Astrocyte (in vitro differentiated cells and primary cell): ENCODE data around the gene GNS. TPM values are rescaled to one million over a fixed set of nuclear protein-coding genes. Genes with fewer than 3 reads are reported as not detected.
A peak's percentile ranks its signal among the peaks of the same experiment; 100 is the strongest.

Source experiments
- DNase-seq: peaks from one replicate; pipeline ENCODE4 v3.0.0-alpha.2; 2010; ENCODE audit warnings: low read depth
- FAIRE-seq: peaks from 2 replicates; lab custom pipeline; 2011; peaks lifted over from hg19 to GRCh38; lab: Jason Lieb, UNC
- H2AFZ ChIP-seq: 2 replicates; pipeline ENCODE4 v1.6.0; 2012; ENCODE audit warnings: low read depth, low read length, inconsistent platforms
- H3K27ac ChIP-seq: 2 replicates; pipeline ENCODE4 v1.5.1; 2011; ENCODE audit warnings: low read depth, low read length, inconsistent platforms
- H3K27me3 ChIP-seq: 2 replicates; pipeline ENCODE4 v1.6.0; 2011; ENCODE audit warnings: low read length, inconsistent platforms; ENCODE audit not compliant: insufficient read depth
- H3K36me3 ChIP-seq: 2 replicates; pipeline ENCODE4 v1.5.1; 2011; ENCODE audit warnings: low read length, inconsistent platforms; ENCODE audit not compliant: insufficient read depth
- H3K4me1 ChIP-seq: 2 replicates; pipeline ENCODE4 v1.5.1; 2011; ENCODE audit warnings: low read length, inconsistent platforms; ENCODE audit not compliant: insufficient read depth
- H3K4me2 ChIP-seq: 2 replicates; pipeline ENCODE4 v1.6.0; 2012; ENCODE audit warnings: low read length, inconsistent platforms
- H3K4me3 ChIP-seq: 2 replicates; pipeline ENCODE4 v1.5.1; 2011; ENCODE audit warnings: low read depth, mild to moderate bottlenecking, low read length, inconsistent platforms; ENCODE audit not compliant: insufficient read depth
- H3K79me2 ChIP-seq: 2 replicates; pipeline ENCODE4 v1.6.0; 2012; ENCODE audit warnings: mild to moderate bottlenecking, low read length, inconsistent platforms; ENCODE audit not compliant: insufficient read depth
- H3K9ac ChIP-seq: 2 replicates; pipeline ENCODE4 v1.6.0; 2012; ENCODE audit warnings: mild to moderate bottlenecking, low read length, inconsistent platforms
- H3K9me3 ChIP-seq: 2 replicates; pipeline ENCODE4 v1.5.1; 2012; ENCODE audit warnings: low read depth, mild to moderate bottlenecking, low read length, inconsistent platforms; ENCODE audit not compliant: insufficient read depth
- H4K20me1 ChIP-seq: 2 replicates; pipeline ENCODE4 v1.6.0; 2012; ENCODE audit warnings: low read length, inconsistent platforms; ENCODE audit not compliant: insufficient read depth
- H3K27ac Mint-ChIP-seq: one replicate; pipeline ENCODE4 v1.8.0; 2021; ENCODE audit warnings: mild to moderate bottlenecking, mixed read lengths; ENCODE audit not compliant: unreplicated experiment
- H3K27me3 Mint-ChIP-seq: one replicate; pipeline ENCODE4 v1.8.0; 2021; ENCODE audit warnings: low read depth, mixed read lengths; ENCODE audit not compliant: unreplicated experiment
- H3K36me3 Mint-ChIP-seq: one replicate; pipeline ENCODE4 v1.8.0; 2021; ENCODE audit warnings: low read depth, mixed read lengths; ENCODE audit not compliant: unreplicated experiment
- H3K4me1 Mint-ChIP-seq: one replicate; pipeline ENCODE4 v1.8.0; 2021; ENCODE audit warnings: low read depth, mixed read lengths; ENCODE audit not compliant: unreplicated experiment
- H3K4me3 Mint-ChIP-seq: one replicate; pipeline ENCODE4 v1.8.0; 2021; ENCODE audit warnings: mild to moderate bottlenecking, moderate library complexity, mixed read lengths; ENCODE audit not compliant: unreplicated experiment
- H3K9me3 Mint-ChIP-seq: one replicate; pipeline ENCODE4 v1.8.0; 2021; ENCODE audit warnings: mild to moderate bottlenecking, mixed read lengths; ENCODE audit not compliant: unreplicated experiment
- CTCF ChIP-seq: IDR thresholded peaks from 2 replicates; pipeline ENCODE4 v1.5.1; 2011; ENCODE audit warnings: low read depth, mild to moderate bottlenecking, inconsistent platforms, low read length, moderate library complexity; ENCODE audit not compliant: insufficient read depth
- EZH2 ChIP-seq: IDR thresholded peaks from 2 replicates; pipeline ENCODE4 v1.6.1; 2012; ENCODE audit warnings: mild to moderate bottlenecking, low read length, inconsistent platforms; ENCODE audit not compliant: insufficient read depth
- total RNA-seq: library from RNA; stranded (reverse); gene quantifications from 2 replicates; pipeline ENCODE4 v1.2.1, GENCODE V29; 2021

The GNS gene
- total RNA-seq, 1 donor from 2014 or later, result 109 TPM

DNA sequence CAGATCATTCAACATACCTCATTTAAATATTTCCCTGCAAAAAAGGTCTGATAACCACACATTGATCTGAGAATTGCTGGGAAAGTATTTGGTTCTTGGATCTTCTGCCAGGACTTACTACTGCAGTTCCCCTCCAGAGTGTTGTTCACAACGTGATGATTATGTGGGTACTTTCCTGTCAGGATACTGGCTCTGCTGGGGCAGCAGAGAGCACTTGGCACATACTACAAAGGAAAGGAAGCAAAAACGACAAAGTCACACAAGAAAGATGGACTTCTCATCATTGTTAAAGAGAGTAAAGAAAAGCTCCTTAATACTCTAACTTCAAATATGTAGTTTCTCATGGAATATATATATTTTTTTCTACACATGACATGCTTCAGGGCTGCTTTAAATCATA is 11.5 kb downstream of the GNS start:
- Mint-ChIP-seq H3K4me1 (peaks cover 26% of the 10 kb centered on the region), H3K36me3 (peaks cover 12% of the 10 kb centered on the region), H3K27me3 (no peaks in the 10 kb centered on the region), H3K4me3 (no peak overlapping the region), H3K27ac (no peak overlapping the region), H3K9me3 (no peaks in the 10 kb centered on the region)
- no peak for DNase-seq
- no peaks in the 10 kb centered on the region for H4K20me1 ChIP-seq
- H3K9me3 ChIP-seq, result no peaks in the 10 kb centered on the region
- H3K4me3 ChIP-seq, result no peak overlapping the region
- no peaks in the 10 kb centered on the region for H3K27me3 ChIP-seq
- H3K27ac ChIP-seq, result no peak overlapping the region
- FAIRE-seq, result no peak
- H3K9ac ChIP-seq, result no peak overlapping the region
- peaks cover 4% of the 10 kb centered on the region for H3K4me1 ChIP-seq
- H3K36me3 ChIP-seq, result peaks cover 20% of the 10 kb centered on the region
- no peak overlapping the region for H3K4me2 ChIP-seq
- H3K79me2 ChIP-seq, result no peaks in the 10 kb centered on the region
- TF ChIP-seq CTCF (no peak), EZH2 (no peak)
- no peak overlapping the region for H2AFZ ChIP-seq

DNA sequence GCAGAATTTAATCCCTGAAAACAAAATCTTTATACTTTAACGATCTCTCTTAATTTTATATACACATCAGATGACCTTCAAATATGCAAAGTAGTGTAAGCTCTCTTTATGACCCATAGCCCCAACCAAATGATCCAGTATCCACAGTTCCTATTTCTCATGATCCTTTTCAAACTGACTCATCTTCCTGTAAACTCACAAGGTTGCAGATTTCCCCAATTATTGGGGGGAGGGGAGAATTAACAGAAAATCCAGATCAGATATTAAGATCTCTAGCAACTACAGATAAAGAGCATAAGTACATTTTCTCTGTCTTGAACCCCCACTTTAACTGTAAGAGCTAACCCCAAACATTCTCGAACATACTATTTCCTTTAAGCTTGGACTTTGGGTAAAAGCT is 12.5 kb downstream of the GNS start:
- H3K4me1 ChIP-seq, result peaks cover 4% of the 10 kb centered on the region
- peaks cover 24% of the 10 kb centered on the region for H3K4me1 Mint-ChIP-seq

More for the DNA sequence above, 12.5 kb downstream of the GNS start:
- Mint-ChIP-seq H3K4me3 (no peak overlapping the region), H3K36me3 (peaks cover 13% of the 10 kb centered on the region), H3K27ac (no peak overlapping the region), H3K27me3 (no peaks in the 10 kb centered on the region), H3K9me3 (no peaks in the 10 kb centered on the region)
- no peaks in the 10 kb centered on the region for H3K9me3 ChIP-seq
- H3K27ac ChIP-seq, result no peak overlapping the region
- no peaks in the 10 kb centered on the region for H3K79me2 ChIP-seq
- no peak overlapping the region for H3K4me3 ChIP-seq
- H3K9ac ChIP-seq, result no peak overlapping the region
- DNase-seq (peak; percentile 22), FAIRE-seq (no peak)
- H3K36me3 ChIP-seq, result peaks cover 26% of the 10 kb centered on the region
- no peaks in the 10 kb centered on the region for H4K20me1 ChIP-seq
- H3K4me2 ChIP-seq, result peak overlapping the region; percentile 32
- TF ChIP-seq CTCF (no peak), EZH2 (no peak)
- H3K27me3 ChIP-seq, result no peaks in the 10 kb centered on the region
- H2AFZ ChIP-seq, result no peak overlapping the region
